Measurements from ENCODE around the gene MSANTD3. TPM values are rescaled to one million over a fixed set of nuclear protein-coding genes. Genes with fewer than 3 reads are reported as not detected.
"Not testable (repeated sequence)": the region's sequence is repeated elsewhere in the genome, so short reads cannot be mapped to it uniquely, and the experiment has no call there.

MSANTD3 gene, protein sequence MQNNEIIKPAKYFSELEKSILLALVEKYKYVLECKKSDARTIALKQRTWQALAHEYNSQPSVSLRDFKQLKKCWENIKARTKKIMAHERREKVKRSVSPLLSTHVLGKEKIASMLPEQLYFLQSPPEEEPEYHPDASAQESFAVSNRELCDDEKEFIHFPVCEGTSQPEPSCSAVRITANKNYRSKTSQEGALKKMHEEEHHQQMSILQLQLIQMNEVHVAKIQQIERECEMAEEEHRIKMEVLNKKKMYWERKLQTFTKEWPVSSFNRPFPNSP
- 10 to 100 TPM; 22.3 to 23.6 (median 22.5) TPM for polyA plus RNA-seq (ENCODE audit: insufficient read length in 3 of 3)

DNA sequence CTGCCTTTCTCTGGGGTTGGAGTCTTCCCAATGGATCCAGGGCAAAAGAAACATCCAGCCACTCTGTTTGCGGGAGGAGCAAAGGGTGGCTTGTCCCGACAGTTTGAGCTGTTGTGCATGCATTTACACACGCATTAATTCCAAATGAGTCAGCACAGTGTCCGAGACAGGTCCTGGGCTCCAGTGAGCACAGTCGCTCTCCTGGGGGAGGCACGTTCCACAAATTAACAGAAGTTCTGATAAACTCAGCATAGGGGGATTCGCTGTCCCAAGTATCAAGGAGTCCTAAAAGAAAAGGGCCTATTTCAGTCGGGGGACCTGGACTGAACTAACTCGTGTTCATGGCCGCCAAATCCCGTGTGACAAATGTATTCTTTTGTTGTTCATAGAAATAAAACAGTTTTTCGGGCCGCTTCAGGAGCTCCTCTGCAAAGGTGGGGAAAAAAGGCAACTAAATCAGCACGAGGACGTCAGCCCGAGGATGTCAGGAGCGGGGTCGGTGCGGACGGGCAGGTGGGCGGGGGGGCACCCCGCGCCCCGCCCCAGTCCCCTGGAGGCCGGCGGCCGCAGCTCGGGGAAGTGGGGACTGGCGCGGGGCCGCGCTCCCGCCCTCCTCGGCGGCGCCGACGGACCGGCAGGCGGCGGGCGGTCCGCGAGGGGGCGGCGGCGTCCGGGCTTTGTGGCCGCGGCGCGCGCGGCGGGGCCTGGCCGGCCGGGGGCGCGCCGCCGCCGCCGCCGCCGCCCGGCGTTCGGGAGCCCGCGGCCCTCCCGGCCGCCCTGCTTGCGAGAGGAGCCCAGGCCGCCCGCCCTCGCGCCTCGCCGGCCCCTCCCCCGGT lies at the start of gene MSANTD3:
Gene MSANTD3 (plus strand): TSS at position 614 of the 836 bp plus-strand sequence. CDS start 14,796 bp downstream, outside the sequence.
- peak in 1 of 3 donors; percentile 50 for DNase-seq (ENCODE audit: low read depth in 3 of 3, low spot score in 2 of 3)

DNA sequence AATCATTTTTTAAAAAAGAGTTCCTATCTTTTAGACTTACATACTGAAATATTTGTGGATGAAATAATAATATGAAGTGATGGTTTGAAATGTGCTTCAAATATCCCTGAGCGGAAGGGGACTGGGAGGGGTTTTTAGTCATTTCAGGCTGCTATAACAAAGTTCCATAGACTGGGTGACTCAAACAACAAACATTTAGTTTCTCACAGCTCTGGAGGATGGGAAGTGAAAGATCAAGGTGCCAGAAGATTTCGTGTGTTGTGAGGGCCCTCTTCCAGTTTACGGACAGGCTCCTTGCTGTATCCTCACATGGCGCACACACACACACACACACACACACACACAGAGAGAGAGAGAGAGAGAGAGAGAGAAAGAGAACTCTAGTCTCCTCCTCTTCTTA lies 47.1 kb upstream of the MSANTD3 start:
- DNase-seq (ENCODE audit: low read depth in 3 of 3, low spot score in 2 of 3), result no peak

DNA sequence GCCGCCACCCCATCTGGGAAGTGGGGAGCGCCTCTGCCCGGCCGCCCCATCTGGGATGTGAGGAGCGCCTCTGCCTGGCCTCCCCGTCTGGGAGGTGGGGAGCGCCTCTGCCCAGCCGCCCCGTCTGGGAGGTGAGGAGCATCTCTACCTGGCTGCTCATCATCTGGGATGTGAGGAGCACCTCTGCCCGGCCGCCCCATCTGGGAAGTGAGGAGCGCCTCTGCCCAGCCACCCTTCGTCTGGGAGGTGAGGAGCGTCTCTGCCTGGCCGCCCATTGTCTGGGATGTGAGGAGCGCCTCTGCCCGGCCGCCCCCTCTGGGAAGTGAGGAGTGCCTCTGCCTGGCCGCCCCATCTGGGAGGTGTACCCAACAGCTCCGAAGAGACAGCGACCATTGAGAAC lies 34.0 kb upstream of the MSANTD3 start:
- not testable (repeated sequence) for DNase-seq (ENCODE audit: low read depth in 3 of 3, low spot score in 2 of 3)

DNA sequence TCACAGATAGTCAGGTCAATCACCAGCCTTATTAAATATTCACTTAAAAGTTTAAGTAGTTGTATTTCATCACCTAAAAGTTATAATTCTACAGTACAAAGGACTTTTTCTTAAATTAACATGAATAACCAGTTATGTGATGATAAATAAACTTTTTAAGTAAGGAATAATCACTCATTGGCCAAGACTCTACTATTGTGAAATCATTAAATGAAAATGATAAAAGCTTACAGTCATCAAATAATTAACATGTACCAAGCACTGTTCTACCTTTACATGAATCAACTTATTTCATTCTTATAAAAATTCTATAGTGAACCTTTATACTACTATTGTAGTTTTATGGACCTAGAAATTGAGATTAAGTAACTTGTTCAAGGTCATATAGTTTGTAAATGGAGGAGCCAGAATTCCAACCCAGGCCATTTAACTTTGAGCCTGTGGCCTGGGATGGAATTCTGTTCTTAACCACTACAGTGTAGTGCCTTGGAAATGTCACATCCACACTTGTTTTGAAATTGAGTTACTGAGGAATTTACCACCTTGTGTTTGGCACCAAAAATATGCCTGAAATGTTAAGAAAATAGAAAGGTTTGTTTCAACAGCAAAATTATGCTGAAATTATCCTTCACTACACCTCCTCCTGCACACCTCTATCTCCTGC lies 32.8 kb upstream of the MSANTD3 start:
- no peak for DNase-seq (ENCODE audit: low read depth in 3 of 3, low spot score in 2 of 3)

DNA sequence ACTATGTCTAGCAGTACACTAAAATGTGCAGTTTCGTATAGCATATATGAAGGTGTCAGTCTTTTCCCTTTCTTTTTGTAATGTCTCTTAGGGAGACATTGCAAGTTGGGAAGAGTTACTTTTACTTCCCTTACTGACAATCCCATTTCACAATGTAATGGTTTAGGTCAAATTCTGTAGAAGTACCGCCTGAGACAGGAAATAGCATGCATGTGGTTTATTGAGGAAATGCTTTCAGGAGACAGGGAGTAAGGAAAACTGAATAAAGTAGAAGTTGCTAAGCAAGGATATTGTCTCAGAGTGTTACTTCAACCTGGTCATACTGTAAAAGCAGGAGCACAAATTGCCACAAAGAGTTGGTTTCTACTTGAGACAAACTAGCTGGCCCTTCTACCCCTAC lies 32.1 kb upstream of the MSANTD3 start:
- DNase-seq (ENCODE audit: low read depth in 3 of 3, low spot score in 2 of 3), result no peak

DNA sequence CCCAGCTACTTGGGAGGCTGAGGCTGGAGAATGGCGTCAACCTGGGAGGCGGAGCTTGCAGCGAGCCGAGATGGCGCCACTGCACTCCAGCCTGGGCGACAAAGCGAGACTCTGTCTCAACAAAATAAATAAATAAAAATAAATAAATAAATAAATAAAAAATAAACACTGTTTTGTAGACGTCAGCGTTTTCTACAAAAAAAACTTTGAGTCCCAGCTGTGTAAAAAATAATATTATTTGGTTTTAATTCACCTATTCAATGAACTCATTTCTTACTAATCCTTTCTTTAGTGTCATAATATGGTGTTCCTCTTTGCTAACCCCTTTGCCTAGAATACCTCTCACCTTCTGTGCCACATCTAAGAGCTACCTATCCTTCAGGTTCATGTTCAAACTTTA lies 30.2 kb upstream of the MSANTD3 start:
- DNase-seq (ENCODE audit: low read depth in 3 of 3, low spot score in 2 of 3), result no peak

DNA sequence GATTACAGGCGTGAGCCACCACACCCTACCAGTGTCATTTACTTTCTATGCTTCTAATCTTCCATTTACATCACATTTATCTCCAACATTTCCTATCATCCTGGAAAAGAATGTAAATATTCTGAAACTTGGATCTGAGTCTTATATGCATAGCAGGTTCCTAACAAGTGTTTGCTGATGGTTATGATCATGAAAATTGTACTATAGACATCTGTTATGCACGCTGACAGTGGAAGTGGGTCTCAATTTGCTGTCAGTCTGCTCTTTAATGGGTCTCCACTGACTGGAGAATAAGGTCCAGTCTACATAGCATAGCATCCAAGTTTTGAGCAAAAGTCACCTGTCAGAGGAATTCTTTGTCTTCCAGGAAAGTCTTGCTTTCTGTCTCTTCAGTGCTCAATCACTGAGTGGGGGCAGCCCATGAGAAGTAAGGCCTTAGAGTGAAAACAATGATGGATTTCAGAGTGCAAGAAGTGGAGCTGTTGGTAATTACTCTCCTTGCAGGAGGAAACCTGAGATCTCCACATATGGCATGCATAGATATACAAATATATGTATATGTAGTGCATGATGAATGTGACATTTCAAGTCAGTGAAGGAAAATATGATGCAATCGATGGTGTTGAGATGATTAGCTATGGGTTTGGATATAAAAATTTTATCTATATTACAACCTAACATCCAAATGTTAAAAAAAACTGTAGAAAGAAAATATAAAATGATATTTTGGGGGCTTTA lies 29.2 kb upstream of the MSANTD3 start:
- no peak for DNase-seq (ENCODE audit: low read depth in 3 of 3, low spot score in 2 of 3)

DNA sequence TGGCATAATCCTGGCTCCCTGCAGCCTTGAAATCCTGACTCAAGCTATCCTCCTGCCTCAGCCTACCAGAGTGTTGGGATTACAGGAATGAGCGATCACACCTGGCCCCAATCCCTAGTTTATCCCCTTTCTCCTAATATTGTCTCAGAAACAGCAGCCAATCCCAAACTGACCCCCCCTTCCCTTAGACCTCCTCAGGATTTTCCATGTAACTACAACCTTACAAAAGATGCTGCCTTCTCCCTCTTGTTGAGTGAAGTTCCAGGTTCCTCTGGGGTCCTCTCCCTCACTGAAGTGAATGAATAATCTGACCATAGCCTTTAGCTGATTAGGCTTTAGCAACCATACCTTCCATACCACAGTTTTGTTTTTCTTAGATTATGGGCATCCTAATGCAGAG lies 25.9 kb upstream of the MSANTD3 start:
- DNase-seq (ENCODE audit: low read depth in 3 of 3, low spot score in 2 of 3), result no peak

DNA sequence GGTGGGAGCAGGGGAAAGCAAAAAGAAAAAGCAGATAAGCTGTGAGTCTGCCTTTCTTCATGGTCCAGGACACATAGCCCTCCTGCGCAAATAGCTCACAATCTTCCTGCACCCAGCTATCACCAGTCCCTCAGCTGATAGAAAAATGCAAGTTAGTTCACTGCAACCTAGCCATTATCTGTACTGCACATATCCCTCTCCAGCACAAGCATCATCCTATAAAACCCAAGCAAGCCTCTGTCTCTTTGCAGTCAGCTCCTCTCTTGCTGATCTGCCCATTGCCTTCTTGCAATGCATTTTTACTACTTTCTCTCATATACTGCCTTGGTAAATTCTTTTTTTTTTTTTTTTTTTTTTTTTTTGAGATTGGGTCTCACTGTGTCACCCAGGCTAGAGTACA lies 20.0 kb upstream of the MSANTD3 start:
- no peak for DNase-seq (ENCODE audit: low read depth in 3 of 3, low spot score in 2 of 3)

DNA sequence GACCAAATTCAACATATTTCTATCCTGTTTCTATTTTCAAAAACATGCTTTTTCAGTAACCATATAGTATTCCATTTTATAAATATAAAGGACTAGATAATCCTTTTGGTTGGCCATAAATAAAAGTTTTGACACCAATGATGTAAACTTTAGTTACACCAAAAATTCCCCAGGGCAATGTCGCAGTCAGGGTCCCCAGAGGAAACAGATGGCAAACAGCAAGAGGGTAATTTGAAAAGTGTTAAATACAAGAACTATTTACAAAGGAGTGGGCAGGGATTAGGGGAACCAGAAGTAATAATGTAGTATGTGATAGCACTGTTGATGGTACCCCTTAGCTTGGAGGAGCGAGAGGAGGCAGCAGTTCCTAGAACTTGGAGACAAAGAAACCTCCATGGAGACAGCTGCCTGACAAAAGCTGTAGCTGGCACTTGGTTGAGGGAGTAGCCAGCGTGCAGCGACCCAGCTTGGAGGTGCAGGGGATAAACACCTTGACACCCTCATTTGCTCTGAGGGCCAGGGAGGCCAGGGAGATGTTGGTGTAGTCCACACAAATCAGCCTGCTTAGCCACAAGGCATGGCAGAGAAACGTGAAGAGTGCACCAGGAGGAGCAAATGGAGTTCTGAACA lies 18.3 kb upstream of the MSANTD3 start:
- no peak for DNase-seq (ENCODE audit: low read depth in 3 of 3, low spot score in 2 of 3)

DNA sequence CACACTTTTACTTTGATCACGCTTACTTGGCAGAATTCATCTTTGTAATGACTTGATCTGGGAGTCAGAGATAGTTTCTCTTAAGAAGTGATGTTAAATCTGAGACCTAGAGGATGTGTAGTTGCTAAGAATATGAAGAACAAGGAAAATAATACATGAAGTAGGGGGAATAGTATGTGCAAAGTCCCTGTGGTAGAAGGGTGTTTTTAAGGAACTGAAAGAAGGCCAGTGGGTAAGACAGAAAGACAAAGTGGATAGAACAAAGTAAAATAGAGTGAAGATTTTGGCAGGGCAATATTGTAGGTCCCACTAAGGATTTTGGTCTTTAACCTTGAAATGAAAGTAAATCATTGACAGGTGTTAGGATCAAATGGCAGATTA lies 17.8 kb upstream of the MSANTD3 start:
- no peak for DNase-seq (ENCODE audit: low read depth in 3 of 3, low spot score in 2 of 3)

DNA sequence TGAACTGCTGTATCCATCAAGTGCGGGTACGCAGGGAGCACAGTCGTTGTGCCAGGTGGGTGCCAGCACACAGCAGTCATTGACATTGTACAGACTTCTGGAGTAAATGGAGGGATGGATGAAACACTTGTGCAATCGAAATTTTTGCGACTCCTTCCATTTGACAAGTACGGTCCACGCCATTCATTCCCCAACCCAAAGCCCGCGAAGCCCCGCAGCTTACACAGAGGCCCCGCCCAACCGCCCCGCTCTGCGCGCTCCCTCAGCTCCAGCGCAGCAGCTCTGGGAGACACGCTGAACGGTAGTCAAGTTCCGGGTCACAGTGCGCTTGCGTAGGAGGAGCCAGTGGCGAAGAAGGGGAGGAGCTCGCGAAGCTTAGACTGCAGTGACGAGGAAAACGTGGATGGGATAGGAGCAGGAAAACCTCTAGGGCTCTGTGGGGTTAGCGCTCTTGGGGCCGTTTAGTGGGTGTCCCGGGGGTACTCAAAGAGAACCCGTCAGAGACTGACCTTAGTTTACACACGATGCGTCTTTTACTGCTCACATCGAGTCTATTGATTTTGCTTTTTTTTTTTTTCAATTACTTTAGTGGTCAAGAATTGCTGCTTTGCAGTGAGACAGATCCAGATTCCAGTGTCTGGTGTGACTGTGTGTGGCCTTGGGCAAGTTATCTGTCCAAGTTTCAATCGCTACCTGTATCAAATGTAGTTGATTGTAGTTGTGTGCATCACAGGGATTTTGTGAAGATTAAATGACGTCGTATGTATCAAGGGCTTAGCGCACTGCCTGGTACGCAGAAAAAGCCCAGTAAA lies 15.3 kb upstream of the MSANTD3 start:
- peak in 2 of 3 donors; percentile 72 to 87 for DNase-seq (ENCODE audit: low read depth in 3 of 3, low spot score in 2 of 3)

DNA sequence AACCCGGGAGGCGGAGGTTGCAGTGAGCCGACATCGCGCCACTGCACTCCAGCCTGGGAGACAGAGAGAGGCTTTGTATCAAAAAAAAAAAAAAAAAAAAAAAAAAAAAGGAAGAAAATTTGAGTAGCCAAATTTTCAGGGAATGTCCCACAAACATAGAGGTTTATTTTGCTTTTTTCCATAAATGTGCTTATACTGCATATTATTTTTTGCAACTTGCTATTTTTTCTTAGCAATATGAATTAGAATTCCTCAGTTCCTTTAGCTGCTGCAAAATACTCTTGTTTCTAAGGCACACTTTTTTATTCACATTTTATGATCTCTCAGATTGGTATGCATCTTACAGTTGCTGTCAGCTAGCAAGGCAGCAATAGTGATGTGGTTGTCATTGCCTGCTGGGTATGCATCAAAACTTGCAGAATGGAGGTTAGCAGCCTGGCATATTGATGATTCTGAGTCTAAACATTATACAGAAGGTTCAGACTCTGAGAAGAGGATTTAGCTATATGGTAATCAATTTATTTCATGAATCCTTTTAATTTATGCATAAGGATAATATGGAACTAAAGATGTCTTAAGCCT lies 13.0 kb upstream of the MSANTD3 start:
- no peak for DNase-seq (ENCODE audit: low read depth in 3 of 3, low spot score in 2 of 3)

DNA sequence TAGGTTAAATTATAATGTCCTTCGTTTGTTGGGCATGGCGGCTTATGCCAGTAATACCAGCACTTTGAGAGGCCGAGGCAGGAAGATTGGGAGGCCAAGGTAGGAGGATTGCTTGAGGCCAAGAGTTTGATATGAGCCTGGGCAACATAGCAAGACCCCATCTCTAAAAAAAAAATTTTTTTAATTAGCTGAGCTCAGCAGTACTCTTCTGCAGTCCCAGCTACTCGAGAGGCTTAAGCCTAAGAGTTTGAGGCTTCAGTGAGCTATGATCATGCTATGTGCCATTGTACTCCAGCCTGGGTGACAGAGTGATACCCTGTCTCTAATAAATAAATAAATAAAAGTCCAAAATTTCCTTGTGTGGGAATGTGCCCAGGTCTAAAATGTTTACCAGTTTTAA lies 9.1 kb upstream of the MSANTD3 start:
- DNase-seq (ENCODE audit: low read depth in 3 of 3, low spot score in 2 of 3), result no peak

DNA sequence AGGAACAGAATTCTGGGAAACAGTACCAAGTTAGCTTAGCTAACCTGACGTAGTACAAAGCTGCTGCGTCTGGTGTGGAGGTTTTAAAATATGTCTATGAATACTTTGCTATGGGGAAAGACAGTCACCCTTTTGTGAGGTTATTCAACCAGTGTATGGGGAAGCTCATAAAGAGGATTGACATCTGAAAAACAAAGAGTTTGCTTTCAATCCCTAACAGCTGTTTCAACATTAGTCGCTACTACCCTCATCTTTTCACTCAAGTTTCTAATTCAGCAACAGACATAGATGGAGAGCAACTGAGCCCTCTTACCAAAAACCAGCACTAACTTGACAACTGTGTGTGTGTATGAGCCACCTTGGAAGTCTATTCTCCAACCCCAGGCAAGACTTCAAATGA lies 7.8 kb upstream of the MSANTD3 start:
- DNase-seq (ENCODE audit: low read depth in 3 of 3, low spot score in 2 of 3), result no peak

DNA sequence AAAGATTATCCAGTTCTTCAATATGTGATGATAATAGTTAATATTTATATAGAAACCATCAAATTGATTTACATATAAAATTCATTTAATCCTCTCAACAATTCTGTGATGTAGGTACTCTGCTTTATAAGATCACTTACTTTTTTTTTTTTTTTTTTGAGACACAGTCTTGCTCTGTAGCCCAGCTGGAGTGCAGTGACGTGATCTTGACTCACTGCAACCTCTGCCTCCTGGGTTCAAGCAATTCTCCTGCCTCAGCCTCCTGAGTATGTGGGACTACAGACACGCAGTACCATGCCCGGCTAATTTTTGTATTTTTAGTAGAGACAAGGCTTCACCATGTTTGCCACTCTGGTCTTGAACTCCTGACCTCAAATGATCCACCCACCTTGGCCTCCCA lies 5.8 kb upstream of the MSANTD3 start:
- DNase-seq (ENCODE audit: low read depth in 3 of 3, low spot score in 2 of 3), result not testable (repeated sequence)

DNA sequence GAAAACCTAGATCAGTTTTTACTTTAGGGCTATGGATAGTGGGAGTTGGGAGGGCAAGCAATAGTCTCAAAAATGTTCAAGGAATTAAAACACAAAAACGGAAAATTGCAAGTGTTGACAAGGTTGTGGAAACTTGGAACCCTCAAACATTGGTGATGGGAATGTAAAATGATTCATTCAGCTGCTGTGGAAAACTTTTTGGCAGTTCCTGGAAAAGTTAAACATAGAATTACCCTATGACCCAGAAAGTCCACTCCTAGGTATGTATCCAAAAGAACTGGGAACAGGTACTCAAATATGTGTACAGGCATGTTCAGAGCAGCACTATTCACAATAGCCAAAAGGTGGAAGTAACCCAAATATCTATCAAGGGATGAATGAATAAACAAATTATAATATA lies 1.2 kb upstream of the MSANTD3 start:
- no peak for DNase-seq (ENCODE audit: low read depth in 3 of 3, low spot score in 2 of 3)

DNA sequence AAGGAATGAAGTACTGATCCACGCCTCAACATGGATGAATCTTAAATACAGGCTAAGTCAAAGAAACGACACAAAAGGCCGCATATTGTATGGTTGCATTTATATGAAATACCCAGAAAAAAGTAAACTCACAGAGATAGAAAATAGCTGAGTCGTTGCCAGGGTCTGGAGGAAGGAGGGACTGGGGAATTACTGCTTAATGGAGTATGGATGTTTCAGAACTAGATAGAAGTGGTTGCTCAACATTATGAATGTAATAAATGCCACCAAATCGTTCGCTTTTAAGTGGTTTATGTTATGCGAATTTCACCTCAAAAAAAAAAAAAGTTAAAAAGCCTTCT lies 784 bp upstream of the MSANTD3 start:
- DNase-seq (ENCODE audit: low read depth in 3 of 3, low spot score in 2 of 3), result no peak
